Measurements from ENCODE around the gene TMTC3. TPM values are rescaled to one million over a fixed set of nuclear protein-coding genes. Genes with fewer than 3 reads are reported as not detected.

TMTC3 gene
- total and polyA plus RNA-seq, 7 donors: 0.46 to 22.2 (median 14.4) TPM

- intact Hi-C loops (cut with DNase I): no loop called here
- TF ChIP-seq POLR2AphosphoS5 (IDR thresholded peaks at IDR 0.05) (no peak), POLR2A (IDR thresholded peaks at IDR 0.05) (no peak)
- Histone ChIP-seq H3K9me3 (no peaks in the 10 kb centered on the region), H3K4me1 (no peaks in the 10 kb centered on the region), H3K27me3 (no peaks in the 10 kb centered on the region), H3K27ac (no peak overlapping the region), H3K4me3 (no peak overlapping the region), H3K36me3 (peaks cover 0 to 65% (median 4%) of the 10 kb centered on the region in 4 donors)
- WGBS, 2 donors: 91 to 97% methylated on average over 3 of the region's 3 CpGs
- no peak for DNase-seq
These were observed 33.4 kb downstream of the TMTC3 start for GRCh38 chr12:88175544-88175943.

DNA sequence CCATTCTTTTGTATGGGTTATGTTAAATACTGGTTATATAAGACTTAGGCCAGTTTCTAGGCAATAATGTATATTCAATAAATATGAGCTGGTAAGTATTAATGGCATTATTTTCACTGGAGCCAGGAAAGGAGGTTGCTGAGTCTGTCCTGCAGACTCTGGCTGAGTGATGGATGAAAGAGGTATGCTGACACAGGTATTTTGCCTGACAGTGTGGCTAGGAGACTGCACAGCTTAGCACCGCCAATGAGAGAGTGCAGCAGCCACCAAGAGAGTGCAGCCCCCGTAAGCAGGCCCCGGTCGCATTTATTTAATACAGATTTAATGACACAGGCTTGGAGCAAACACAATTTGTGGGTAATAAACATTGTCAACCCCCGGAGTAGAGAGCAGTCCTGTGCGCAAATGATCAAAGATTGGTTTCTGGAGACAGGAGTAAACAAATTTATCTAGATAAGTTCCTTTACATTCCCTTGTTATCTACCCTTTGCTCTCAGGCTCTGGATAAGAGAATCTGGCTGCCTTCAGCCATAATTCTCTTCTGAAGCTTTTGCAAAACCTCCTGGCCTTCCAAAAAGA lies 37.4 kb downstream of the TMTC3 start:
- 60 to 90% methylated on average over 6 of the region's 6 CpGs for WGBS, 2 donors
- H3K36me3 ChIP-seq: peaks cover 0 to 61% (median 0%) of the 10 kb centered on the region in 4 donors

GRCh38 chr12:88181881-88182280 lies 39.8 kb downstream of the TMTC3 start:
- Histone ChIP-seq H3K9me3 (no peaks in the 10 kb centered on the region), H3K27me3 (no peaks in the 10 kb centered on the region), H3K36me3 (peaks cover 0 to 38% (median 0%) of the 10 kb centered on the region in 4 donors), H3K27ac (no peak overlapping the region), H3K4me3 (no peak overlapping the region), H3K4me1 (no peaks in the 10 kb centered on the region)
- no peak for TF ChIP-seq EP300 (IDR thresholded peaks at IDR 0.05)
- no peak for TF ChIP-seq CTCF (IDR thresholded peaks at IDR 0.05)
- TF ChIP-seq POLR2A (IDR thresholded peaks at IDR 0.05): no peak
- no peak for TF ChIP-seq POLR2AphosphoS5 (IDR thresholded peaks at IDR 0.05)
- DNase-seq: no peak
- 72 to 87% methylated on average over 3 of the region's 3 CpGs for WGBS, 2 donors
- intact Hi-C loops (cut with DNase I): no loop called here

More for the DNA sequence above, 37.4 kb downstream of the TMTC3 start:
- Histone ChIP-seq H3K9me3 (no peaks in the 10 kb centered on the region), H3K4me1 (no peaks in the 10 kb centered on the region), H3K4me3 (no peak overlapping the region), H3K27ac (no peak overlapping the region), H3K27me3 (no peaks in the 10 kb centered on the region)
- TF ChIP-seq POLR2AphosphoS5 (IDR thresholded peaks at IDR 0.05) (no peak), CTCF (IDR thresholded peaks at IDR 0.05) (no peak), POLR2A (IDR thresholded peaks at IDR 0.05) (no peak), EP300 (IDR thresholded peaks at IDR 0.05) (no peak)
- DNase-seq: no peak
- intact Hi-C loops (cut with DNase I): no loop called here

DNA sequence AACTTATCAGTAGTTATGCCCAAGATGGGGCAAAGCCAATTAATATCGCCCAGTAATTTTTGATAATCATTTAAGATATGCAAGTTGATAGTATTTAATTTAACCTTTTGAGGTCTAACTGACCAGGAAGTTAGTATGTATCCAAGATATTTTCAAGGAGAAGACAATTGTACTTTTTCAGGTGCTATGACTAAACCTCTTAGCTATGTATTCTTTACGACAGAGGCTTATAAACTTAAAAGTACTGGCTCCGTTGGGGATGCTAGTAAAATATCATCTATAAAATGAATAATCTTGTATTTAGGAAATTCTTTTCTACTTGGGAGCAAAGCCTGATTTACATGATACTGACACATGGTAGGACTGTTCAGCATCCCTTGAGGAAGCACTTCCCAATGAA lies 40.3 kb downstream of the TMTC3 start:
- H3K4me3 ChIP-seq: no peak overlapping the region
- H3K36me3 ChIP-seq: peaks cover 0 to 33% (median 0%) of the 10 kb centered on the region in 4 donors
- H3K27me3 ChIP-seq: no peaks in the 10 kb centered on the region
- no peak for DNase-seq
- H3K4me1 ChIP-seq: no peaks in the 10 kb centered on the region
- WGBS, 2 donors: 49 to 84% methylated on average over 3 of the region's 3 CpGs
- intact Hi-C loops (cut with DNase I): no loop called here
- H3K9me3 ChIP-seq: no peaks in the 10 kb centered on the region
- no peak for TF ChIP-seq POLR2AphosphoS5 (IDR thresholded peaks at IDR 0.05)
- TF ChIP-seq POLR2A (IDR thresholded peaks at IDR 0.05): no peak
- no peak for TF ChIP-seq EP300 (IDR thresholded peaks at IDR 0.05)
- TF ChIP-seq CTCF (IDR thresholded peaks at IDR 0.05): no peak
- no peak overlapping the region for H3K27ac ChIP-seq

GRCh38 chr12:88184196-88184595 lies 42.1 kb downstream of the TMTC3 start:
- Histone ChIP-seq H3K4me1 (no peaks in the 10 kb centered on the region), H3K4me3 (no peak overlapping the region), H3K27ac (no peak overlapping the region), H3K36me3 (peaks cover 0 to 30% (median 0%) of the 10 kb centered on the region in 4 donors), H3K9me3 (no peaks in the 10 kb centered on the region), H3K27me3 (no peaks in the 10 kb centered on the region)
- WGBS, 2 donors: 65 to 95% methylated on average over 3 of the region's 3 CpGs
- no peak for DNase-seq
- TF ChIP-seq CTCF (IDR thresholded peaks at IDR 0.05): no peak
- TF ChIP-seq POLR2AphosphoS5 (IDR thresholded peaks at IDR 0.05): no peak
- TF ChIP-seq EP300 (IDR thresholded peaks at IDR 0.05): no peak
- TF ChIP-seq POLR2A (IDR thresholded peaks at IDR 0.05): no peak
- intact Hi-C loops (cut with DNase I): no loop called here
